Ishikawa (cell line): Measurements from ENCODE around the gene RNF152.

Experiments
- EP300 ChIP-seq: IDR thresholded peaks from 2 replicates; pipeline ENCODE4 v1.6.1; 2012; ENCODE audit warnings: borderline replicate concordance
- TCF12 ChIP-seq: IDR thresholded peaks from 2 replicates; pipeline ENCODE4 v1.6.1; 2012; ENCODE audit warnings: low read depth
- YY1 ChIP-seq: IDR thresholded peaks from 2 replicates; pipeline ENCODE4 v1.6.1; 2012; ENCODE audit warnings: low read depth
- TF ChIP-seq, protein P1 (sequence below): IDR thresholded peaks from 2 replicates; pipeline ENCODE4 v1.6.1; 2012

GRCh38 chr18:61887838-61888237 is 5.0 kb downstream of the RNF152 start:
- no peak for TF ChIP-seq TCF12
- no peak for TF ChIP-seq YY1
- TF ChIP-seq, protein P1, sequence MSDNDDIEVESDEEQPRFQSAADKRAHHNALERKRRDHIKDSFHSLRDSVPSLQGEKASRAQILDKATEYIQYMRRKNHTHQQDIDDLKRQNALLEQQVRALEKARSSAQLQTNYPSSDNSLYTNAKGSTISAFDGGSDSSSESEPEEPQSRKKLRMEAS: no peak
- no peak for TF ChIP-seq EP300
